Epithelial cell of proximal tubule (primary cell): ENCODE data around the gene ARL4D. TPM values are rescaled to one million over a fixed set of nuclear protein-coding genes. Genes with fewer than 3 reads are reported as not detected.
"Not testable (repeated sequence)": the region's sequence is repeated elsewhere in the genome, so short reads cannot be mapped to it uniquely, and the experiment has no call there.

ENCODE experiments used
- DNase-seq: peaks from one replicate; pipeline ENCODE4 v3.0.0-alpha.2; 2011; ENCODE audit warnings: low read depth
- H3K4me3 ChIP-seq: 2 replicates; pipeline ENCODE4 v1.5.1; 2011; ENCODE audit warnings: low read depth, mild to moderate bottlenecking, low read length
- total RNA-seq: library from RNA; depleted of rRNA; stranded (reverse); fragments of >200 nt; gene quantifications from 2 replicates; pipeline ENCODE4 v1.2.3, GENCODE V29; 2015
- TF ChIP-seq, protein P1 (sequence below): conservative IDR thresholded peaks from 2 replicates; pipeline ENCODE4 v1.5.1; 2012; ENCODE audit warnings: low read depth, mild to moderate bottlenecking, low read length

ARL4D gene
- total RNA-seq, 1 donor from 2014 or later: 5.8 TPM

- TF ChIP-seq, protein P1, sequence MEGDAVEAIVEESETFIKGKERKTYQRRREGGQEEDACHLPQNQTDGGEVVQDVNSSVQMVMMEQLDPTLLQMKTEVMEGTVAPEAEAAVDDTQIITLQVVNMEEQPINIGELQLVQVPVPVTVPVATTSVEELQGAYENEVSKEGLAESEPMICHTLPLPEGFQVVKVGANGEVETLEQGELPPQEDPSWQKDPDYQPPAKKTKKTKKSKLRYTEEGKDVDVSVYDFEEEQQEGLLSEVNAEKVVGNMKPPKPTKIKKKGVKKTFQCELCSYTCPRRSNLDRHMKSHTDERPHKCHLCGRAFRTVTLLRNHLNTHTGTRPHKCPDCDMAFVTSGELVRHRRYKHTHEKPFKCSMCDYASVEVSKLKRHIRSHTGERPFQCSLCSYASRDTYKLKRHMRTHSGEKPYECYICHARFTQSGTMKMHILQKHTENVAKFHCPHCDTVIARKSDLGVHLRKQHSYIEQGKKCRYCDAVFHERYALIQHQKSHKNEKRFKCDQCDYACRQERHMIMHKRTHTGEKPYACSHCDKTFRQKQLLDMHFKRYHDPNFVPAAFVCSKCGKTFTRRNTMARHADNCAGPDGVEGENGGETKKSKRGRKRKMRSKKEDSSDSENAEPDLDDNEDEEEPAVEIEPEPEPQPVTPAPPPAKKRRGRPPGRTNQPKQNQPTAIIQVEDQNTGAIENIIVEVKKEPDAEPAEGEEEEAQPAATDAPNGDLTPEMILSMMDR: no peak
- no peak overlapping the region for H3K4me3 ChIP-seq
- no peak for DNase-seq
These were observed 13.6 kb upstream of the ARL4D start for GRCh38 chr17:43385046-43385831.

- DNase-seq: peak; percentile 50
- TF ChIP-seq, protein P1: no peak
- H3K4me3 ChIP-seq: peak overlapping the region; percentile 72
These were observed 10.3 kb upstream of the ARL4D start for GRCh38 chr17:43388359-43389045.

DNA sequence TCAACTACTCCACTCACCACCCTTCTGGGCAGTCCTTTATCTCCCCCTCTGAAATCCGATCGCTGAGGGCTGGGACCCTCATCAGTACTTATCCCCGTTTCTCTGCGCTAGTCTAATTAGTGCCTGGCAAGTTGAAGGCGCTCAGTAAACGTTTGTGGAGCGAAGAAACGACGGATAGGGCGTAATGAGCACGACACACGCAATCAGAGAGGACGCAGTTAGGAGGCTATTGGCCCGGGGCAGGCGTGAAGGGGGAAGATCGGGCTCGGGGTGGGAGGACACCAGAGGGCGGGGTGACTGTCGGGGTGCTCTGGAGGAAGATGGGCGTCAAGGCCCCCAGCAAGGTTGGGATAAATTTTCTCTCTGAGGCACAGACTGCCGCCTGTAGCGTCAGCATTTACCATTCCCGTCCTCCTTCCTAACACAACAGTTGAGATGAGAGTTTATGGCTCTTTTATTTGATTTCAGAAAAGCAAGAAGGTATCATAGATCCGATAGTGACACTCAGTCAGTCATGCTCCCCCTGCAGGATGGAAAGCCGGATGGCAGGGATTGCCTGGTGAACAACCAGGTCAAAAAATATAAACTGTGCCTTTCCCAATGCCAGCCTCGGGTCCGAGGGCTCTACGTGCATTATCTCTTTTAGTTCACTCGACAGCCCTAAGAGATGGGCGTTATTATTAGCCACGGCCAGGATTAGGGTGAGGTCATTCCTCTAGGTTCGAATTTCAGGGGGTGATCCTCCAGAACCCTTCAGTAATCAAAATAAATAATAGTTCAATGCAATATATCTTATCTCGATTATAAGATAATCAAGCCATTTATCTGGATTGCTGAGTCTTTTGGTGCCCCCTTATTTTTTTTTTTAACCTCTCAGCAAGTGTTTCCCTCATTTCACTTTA lies 9.5 kb upstream of the ARL4D start:
- DNase-seq: no peak
- TF ChIP-seq, protein P1: peak; percentile 90
- H3K4me3 ChIP-seq: peak overlapping the region; percentile 72

- TF ChIP-seq, protein P1: no peak
- H3K4me3 ChIP-seq: no peak overlapping the region
- no peak for DNase-seq
These were observed 6.4 kb upstream of the ARL4D start for GRCh38 chr17:43392397-43392796.

DNA sequence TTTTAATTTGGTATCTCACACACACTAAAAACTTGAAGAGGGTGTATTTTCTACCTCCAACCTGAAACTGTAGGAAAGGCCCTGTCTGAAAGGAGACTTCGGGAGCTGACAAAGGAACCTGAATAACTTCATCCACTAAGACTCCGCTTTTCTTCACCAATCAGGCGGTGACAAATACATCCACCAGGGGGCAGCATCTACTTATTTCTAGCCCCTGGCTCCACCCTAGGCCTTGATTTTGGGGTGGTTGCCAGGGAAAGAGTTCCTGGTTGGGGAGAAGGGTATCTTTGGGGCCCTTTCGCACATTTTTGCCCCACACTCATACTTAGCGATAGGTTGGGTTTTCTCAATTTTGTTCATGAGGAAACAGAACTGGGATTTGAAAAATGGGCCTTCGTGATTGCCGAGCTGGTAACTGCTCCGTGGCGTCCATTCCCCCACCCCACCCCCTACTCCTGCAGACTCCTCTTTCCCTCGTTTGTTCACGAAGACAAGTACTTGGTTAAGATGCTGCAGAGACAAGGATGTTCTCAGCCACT lies 4.8 kb upstream of the ARL4D start:
- TF ChIP-seq, protein P1: peak; percentile 95
- DNase-seq: no peak

GRCh38 chr17:43394696-43395095 lies 4.1 kb upstream of the ARL4D start:
- not testable (repeated sequence) for H3K4me3 ChIP-seq, DNase-seq

More for the DNA sequence above, 4.8 kb upstream of the ARL4D start:
- H3K4me3 ChIP-seq: no peak overlapping the region
